Neural cell (in vitro differentiated cells): ENCODE measurements around the gene CAV2. TPM values are rescaled to one million over a fixed set of nuclear protein-coding genes. Genes with fewer than 3 reads are reported as not detected.

Experiments used
- H2AFZ ChIP-seq: fragments of 200-600, 300-800 bp; sonication (generic), shearing (Covaris generic); 2 replicates; pipeline ENCODE4 v1.6.0; 2014; ENCODE audit warnings: low read depth, mild to moderate bottlenecking, antibody characterized with exemption, low read length, moderate library complexity
- H3F3A ChIP-seq: fragments of 200-600 bp; shearing (Covaris generic); 2 replicates; pipeline ENCODE4 v1.6.1; 2016; ENCODE audit warnings: mild to moderate bottlenecking, moderate library complexity, mixed read lengths, antibody characterized with exemption, low read length; ENCODE audit not compliant: insufficient read depth, poor library complexity, severe bottlenecking
- H3K27ac ChIP-seq: fragments of 200-600, 300-800 bp; sonication (generic), shearing (Covaris generic); 2 replicates; pipeline ENCODE4 v1.5.1; 2014; ENCODE audit warnings: mild to moderate bottlenecking, low read length, moderate library complexity
- H3K27me3 ChIP-seq: fragments of 300-800, 200-600 bp; sonication (generic), shearing (Covaris generic); 2 replicates; pipeline ENCODE4 v1.6.0; 2014; ENCODE audit warnings: mild to moderate bottlenecking, low read depth, low read length, moderate library complexity; ENCODE audit not compliant: insufficient read depth
- H3K36me3 ChIP-seq: fragments of 300-800, 200-600 bp; sonication (generic), shearing (Covaris generic); 2 replicates; pipeline ENCODE4 v1.5.1; 2014; ENCODE audit warnings: mild to moderate bottlenecking, antibody characterized with exemption, low read length, moderate library complexity; ENCODE audit not compliant: insufficient read depth
- H3K4me2 ChIP-seq: fragments of 300-800, 200-600 bp; sonication (generic), shearing (Covaris generic); 2 replicates; pipeline ENCODE4 v1.6.0; 2014; ENCODE audit warnings: mild to moderate bottlenecking, low read length
- H3K4me3 ChIP-seq: fragments of 300-800, 200-600 bp; sonication (generic), shearing (Covaris generic); 2 replicates; pipeline ENCODE4 v1.5.1; 2014; ENCODE audit warnings: mild to moderate bottlenecking, low read length, moderate library complexity
- H3K79me2 ChIP-seq: fragments of 200-600 bp; shearing (Covaris generic); replicated peaks from 2 replicates; pipeline ENCODE4 v1.6.0; 2014; ENCODE audit warnings: mild to moderate bottlenecking, low read length, moderate library complexity; ENCODE audit not compliant: insufficient read depth
- H3K9ac ChIP-seq: fragments of 300-800, 200-600 bp; sonication (generic), shearing (Covaris generic); 2 replicates; pipeline ENCODE4 v1.6.1; 2016; ENCODE audit warnings: mild to moderate bottlenecking, low read length, mixed read lengths
- H3K9me2 ChIP-seq: fragments of 200-600 bp; shearing (Covaris generic); 2 replicates; pipeline ENCODE4 v1.6.1; 2016; ENCODE audit warnings: mild to moderate bottlenecking, low read length, mixed read lengths; ENCODE audit not compliant: insufficient read depth
- H3K9me3 ChIP-seq: fragments of 200-600, 300-800 bp; sonication (generic), shearing (Covaris generic); 2 replicates; pipeline ENCODE4 v1.6.1; 2016; ENCODE audit warnings: mild to moderate bottlenecking, mixed run types, low read length, moderate library complexity, mixed read lengths
- H4K20me1 ChIP-seq: fragments of 200-600 bp; shearing (Covaris generic); 2 replicates; pipeline ENCODE4 v1.6.1; 2016; ENCODE audit warnings: mild to moderate bottlenecking, mixed run types; ENCODE audit not compliant: insufficient read depth
- EP300 ChIP-seq: fragments of 450-650 bp; conservative IDR thresholded peaks from 2 replicates; pipeline ENCODE4 v1.6.1; 2014; ENCODE audit warnings: antibody characterized with exemption, mild to moderate bottlenecking, moderate library complexity; ENCODE audit not compliant: poor library complexity, severe bottlenecking
- EZH2 ChIP-seq: fragments of 200-600, 300-800 bp; shearing (Covaris generic), sonication (generic); IDR thresholded peaks from 2 replicates; pipeline ENCODE4 v1.6.1; 2014; ENCODE audit warnings: antibody characterized with exemption, low read length, borderline replicate concordance, mild to moderate bottlenecking; ENCODE audit not compliant: insufficient read depth, poor library complexity, severe bottlenecking
- MXI1 ChIP-seq: fragments of 450-650 bp; conservative IDR thresholded peaks from 2 replicates; pipeline ENCODE4 v1.6.1; 2014; ENCODE audit warnings: antibody characterized with exemption, mild to moderate bottlenecking; ENCODE audit not compliant: poor library complexity, severe bottlenecking
- POLR2AphosphoS5 ChIP-seq: IDR thresholded peaks from 2 replicates; pipeline ENCODE4 v1.6.1; 2012
- RAD21 ChIP-seq: fragments of 450-650 bp; conservative IDR thresholded peaks from 2 replicates; pipeline ENCODE4 v1.6.1; 2014; ENCODE audit warnings: antibody characterized with exemption, mild to moderate bottlenecking, moderate library complexity
- SMC3 ChIP-seq: fragments of 450-650 bp; conservative IDR thresholded peaks from 2 replicates; pipeline ENCODE4 v1.6.1; 2014; ENCODE audit warnings: antibody characterized with exemption, mild to moderate bottlenecking, moderate library complexity; ENCODE audit not compliant: poor library complexity
- TAF1 ChIP-seq: IDR thresholded peaks from 2 replicates; pipeline ENCODE4 v1.6.1; 2012; ENCODE audit warnings: low read depth
- polyA plus RNA-seq: library from polyadenylated mRNA; depleted of rRNA; stranded (reverse); fragments of >200 nt; gene quantifications from 2 replicates; pipeline ENCODE4 v1.2.3, GENCODE V29; 2014
- TF ChIP-seq, protein P1 (sequence below): IDR thresholded peaks from 2 replicates; pipeline ENCODE4 v1.6.1; 2012; ENCODE audit warnings: borderline replicate concordance
- TF ChIP-seq, protein P2 (sequence below): fragments of 450-650 bp; IDR thresholded peaks from 2 replicates; pipeline ENCODE4 v1.5.1; 2014; ENCODE audit warnings: antibody characterized with exemption, mild to moderate bottlenecking, moderate library complexity; ENCODE audit not compliant: poor library complexity, severe bottlenecking

Gene CAV2
- polyA plus RNA-seq, 1 donor from 2014 or later = not detected

DNA sequence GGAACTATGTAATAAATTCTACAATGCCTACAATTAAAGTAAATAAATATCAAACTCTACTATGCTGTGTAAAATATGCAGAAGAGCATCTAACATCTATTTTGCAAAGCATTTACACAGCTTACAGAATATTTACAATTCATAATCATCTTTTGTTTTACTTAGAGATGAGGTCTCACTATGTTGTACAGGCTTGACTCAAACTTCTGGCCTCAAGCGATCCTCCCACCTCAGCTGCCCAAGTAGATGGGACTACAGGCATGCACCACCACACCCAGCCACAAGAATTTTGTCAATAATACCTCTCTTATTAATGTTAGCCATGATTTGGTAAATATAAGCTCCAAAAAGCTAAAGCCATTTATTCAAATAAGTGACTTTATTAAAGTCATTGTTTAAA, 21.9 kb upstream of the CAV2 start:
- TF ChIP-seq, protein P1, sequence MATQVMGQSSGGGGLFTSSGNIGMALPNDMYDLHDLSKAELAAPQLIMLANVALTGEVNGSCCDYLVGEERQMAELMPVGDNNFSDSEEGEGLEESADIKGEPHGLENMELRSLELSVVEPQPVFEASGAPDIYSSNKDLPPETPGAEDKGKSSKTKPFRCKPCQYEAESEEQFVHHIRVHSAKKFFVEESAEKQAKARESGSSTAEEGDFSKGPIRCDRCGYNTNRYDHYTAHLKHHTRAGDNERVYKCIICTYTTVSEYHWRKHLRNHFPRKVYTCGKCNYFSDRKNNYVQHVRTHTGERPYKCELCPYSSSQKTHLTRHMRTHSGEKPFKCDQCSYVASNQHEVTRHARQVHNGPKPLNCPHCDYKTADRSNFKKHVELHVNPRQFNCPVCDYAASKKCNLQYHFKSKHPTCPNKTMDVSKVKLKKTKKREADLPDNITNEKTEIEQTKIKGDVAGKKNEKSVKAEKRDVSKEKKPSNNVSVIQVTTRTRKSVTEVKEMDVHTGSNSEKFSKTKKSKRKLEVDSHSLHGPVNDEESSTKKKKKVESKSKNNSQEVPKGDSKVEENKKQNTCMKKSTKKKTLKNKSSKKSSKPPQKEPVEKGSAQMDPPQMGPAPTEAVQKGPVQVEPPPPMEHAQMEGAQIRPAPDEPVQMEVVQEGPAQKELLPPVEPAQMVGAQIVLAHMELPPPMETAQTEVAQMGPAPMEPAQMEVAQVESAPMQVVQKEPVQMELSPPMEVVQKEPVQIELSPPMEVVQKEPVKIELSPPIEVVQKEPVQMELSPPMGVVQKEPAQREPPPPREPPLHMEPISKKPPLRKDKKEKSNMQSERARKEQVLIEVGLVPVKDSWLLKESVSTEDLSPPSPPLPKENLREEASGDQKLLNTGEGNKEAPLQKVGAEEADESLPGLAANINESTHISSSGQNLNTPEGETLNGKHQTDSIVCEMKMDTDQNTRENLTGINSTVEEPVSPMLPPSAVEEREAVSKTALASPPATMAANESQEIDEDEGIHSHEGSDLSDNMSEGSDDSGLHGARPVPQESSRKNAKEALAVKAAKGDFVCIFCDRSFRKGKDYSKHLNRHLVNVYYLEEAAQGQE = no peak
- TF ChIP-seq EZH2 = no peak
- TF ChIP-seq, protein P2, sequence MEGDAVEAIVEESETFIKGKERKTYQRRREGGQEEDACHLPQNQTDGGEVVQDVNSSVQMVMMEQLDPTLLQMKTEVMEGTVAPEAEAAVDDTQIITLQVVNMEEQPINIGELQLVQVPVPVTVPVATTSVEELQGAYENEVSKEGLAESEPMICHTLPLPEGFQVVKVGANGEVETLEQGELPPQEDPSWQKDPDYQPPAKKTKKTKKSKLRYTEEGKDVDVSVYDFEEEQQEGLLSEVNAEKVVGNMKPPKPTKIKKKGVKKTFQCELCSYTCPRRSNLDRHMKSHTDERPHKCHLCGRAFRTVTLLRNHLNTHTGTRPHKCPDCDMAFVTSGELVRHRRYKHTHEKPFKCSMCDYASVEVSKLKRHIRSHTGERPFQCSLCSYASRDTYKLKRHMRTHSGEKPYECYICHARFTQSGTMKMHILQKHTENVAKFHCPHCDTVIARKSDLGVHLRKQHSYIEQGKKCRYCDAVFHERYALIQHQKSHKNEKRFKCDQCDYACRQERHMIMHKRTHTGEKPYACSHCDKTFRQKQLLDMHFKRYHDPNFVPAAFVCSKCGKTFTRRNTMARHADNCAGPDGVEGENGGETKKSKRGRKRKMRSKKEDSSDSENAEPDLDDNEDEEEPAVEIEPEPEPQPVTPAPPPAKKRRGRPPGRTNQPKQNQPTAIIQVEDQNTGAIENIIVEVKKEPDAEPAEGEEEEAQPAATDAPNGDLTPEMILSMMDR = no peak
- no peak for TF ChIP-seq SMC3
- no peak for TF ChIP-seq RAD21
- TF ChIP-seq MXI1 = no peak
- TF ChIP-seq POLR2AphosphoS5 = no peak
- no peak for TF ChIP-seq EP300
- TF ChIP-seq TAF1 = no peak
- Histone ChIP-seq H3K4me3 (no peak overlapping the region), H3K9me2 (no peaks in the 10 kb centered on the region), H3K4me2 (no peak overlapping the region), H3K79me2 (no peaks in the 10 kb centered on the region), H2AFZ (no peak overlapping the region), H3F3A (no peaks in the 10 kb centered on the region), H3K9ac (no peak overlapping the region), H4K20me1 (no peaks in the 10 kb centered on the region), H3K9me3 (no peaks in the 10 kb centered on the region), H3K27me3 (no peaks in the 10 kb centered on the region), H3K27ac (no peak overlapping the region), H3K36me3 (no peaks in the 10 kb centered on the region)

DNA sequence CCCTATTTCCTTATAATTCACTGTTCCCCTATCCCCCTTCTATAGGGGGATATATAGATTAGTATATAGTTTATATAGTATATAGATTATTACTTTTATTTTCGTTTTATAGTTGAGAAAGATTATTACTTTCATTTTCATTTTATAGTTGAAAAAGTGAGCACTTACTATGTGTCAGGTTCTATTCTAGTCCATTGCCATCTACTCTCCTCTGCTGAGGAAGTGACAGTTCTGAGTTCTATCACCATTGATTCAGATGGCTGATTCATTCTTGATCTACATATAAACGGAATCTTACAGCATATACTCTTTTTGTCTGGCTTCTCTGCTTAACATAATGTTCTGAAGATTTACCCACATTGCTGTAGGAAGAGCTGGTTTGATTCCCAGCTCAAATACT, 20.7 kb upstream of the CAV2 start:
- no peaks in the 10 kb centered on the region for H3K27me3 ChIP-seq
- no peaks in the 10 kb centered on the region for H3K9me2 ChIP-seq
- no peak overlapping the region for H3K4me2 ChIP-seq
- H3K36me3 ChIP-seq = no peaks in the 10 kb centered on the region
- no peaks in the 10 kb centered on the region for H3K79me2 ChIP-seq
- H3K9ac ChIP-seq = no peak overlapping the region
- H3K4me3 ChIP-seq = no peak overlapping the region
- H2AFZ ChIP-seq = no peak overlapping the region
- no peak overlapping the region for H3K27ac ChIP-seq
- no peak for TF ChIP-seq RAD21
- TF ChIP-seq MXI1 = no peak
- TF ChIP-seq, protein P2 = no peak
- TF ChIP-seq TAF1 = no peak
- TF ChIP-seq EP300 = no peak
- TF ChIP-seq SMC3 = no peak
- no peak for TF ChIP-seq EZH2
- TF ChIP-seq, protein P1 = no peak
- no peak for TF ChIP-seq POLR2AphosphoS5
- H3K9me3 ChIP-seq = no peaks in the 10 kb centered on the region
- no peaks in the 10 kb centered on the region for H3F3A ChIP-seq
- H4K20me1 ChIP-seq = no peaks in the 10 kb centered on the region
